HG02938 (cell line): ENCODE measurements around the gene MAP4K5.

Source experiments
- ATAC-seq: cut with Tn5 transposase; IDR thresholded peaks from one replicate; pipeline ENCODE4 v1.9.1; 2021; ENCODE audit warnings: mild to moderate bottlenecking, moderate library complexity; ENCODE audit not compliant: unreplicated experiment

Gene MAP4K5

GRCh38 chr14:50403419-50403818, 128.9 kb downstream of the MAP4K5 start:
- ATAC-seq, result no peak

DNA sequence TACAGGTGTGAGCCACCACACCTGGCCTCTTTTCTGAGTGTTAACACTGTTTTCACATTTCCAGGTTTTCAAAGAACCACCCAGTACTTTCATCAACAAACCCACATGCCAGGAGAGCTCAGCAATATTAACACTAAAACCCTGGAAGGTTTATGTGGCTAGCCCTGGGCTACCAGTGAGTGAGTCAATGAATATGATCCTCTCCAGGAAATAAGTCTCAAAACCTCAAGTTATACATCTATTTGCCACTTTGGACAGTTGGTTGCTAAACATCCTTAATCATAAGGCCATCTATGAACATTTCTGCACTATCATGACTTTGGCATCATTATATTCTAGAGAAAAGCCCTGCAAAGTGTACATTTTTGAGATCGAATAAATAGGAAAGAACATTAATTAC, 129.4 kb downstream of the MAP4K5 start:
- ATAC-seq, result no peak

- no peak for ATAC-seq
Measured at GRCh38 chr14:50400461-50400860, 131.9 kb downstream of the MAP4K5 start.

DNA sequence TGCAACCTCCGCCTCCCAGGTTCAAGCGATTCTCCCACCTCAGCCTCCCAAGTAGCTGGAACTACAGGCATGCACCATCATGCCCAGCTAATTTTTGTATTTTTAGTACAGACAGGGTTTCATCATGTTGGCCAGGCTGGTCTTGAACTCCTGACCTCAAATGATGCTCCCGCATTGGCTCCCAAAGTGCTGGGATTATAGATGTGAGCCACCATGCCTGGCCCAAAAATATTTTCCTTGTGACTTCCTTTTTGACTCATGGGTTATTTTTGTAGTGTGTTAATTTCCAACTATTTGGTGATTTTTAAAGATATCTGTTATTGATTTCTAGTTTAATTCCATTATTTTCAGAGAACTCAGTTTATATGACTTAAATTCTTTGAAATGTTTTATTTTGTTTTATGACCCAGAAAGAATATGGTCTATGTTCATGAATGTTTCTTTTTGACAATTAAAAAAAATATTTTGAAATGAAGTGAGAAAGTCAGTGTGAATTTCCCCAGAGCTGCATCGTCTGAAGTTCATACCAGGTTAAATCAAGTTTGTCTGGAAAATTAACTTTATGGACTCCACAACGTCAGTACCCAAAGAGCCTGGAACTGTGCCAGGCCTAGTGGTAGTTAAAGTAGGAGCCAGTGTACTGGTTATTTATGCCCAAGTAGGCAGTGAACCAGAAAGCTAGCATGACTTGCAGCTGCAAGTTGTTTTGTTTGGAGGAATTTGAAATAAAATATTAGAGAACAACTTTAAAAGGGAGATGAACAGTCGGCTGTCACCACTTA, 132.9 kb downstream of the MAP4K5 start:
- ATAC-seq, result no peak

GRCh38 chr14:50398189-50398580, 134.2 kb downstream of the MAP4K5 start:
- ATAC-seq, result no peak

DNA sequence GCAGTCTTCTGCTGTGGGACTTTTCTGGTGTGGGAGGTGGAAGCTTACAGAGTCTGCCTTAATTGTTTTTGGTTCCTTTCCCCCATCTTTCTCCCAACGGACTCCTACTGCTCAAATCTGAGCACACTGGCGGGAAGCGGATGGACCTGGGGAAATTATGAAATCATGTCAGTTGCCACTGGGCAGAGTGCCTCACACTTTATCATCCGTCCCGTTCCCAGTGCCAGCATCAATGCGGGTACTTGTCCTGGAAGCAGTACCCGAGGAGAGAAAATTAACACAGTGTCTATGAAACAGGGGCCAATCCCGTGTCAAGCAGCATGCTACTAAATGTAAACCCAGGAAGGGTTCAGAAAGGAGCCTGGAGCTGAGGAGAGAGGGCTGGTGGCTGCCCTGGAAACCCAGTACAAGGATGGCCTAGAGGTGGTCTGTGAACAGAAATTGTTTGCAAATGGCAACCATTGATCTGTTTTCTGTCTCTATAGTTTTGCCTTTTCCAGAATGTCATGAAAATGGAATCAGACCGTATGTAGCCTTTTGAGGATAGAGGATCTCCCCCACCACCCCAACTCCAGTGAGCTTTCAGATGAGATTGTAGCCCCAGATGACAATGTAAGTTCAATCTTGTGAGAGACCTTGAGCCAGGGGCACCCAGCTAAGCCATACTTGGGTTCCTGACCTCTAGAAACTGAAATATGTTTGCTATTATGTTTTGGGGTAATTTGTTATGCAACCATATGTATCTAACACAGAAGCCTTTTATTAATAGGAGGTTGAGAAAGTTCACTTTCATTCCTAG, 134.8 kb downstream of the MAP4K5 start:
- no peak for ATAC-seq

DNA sequence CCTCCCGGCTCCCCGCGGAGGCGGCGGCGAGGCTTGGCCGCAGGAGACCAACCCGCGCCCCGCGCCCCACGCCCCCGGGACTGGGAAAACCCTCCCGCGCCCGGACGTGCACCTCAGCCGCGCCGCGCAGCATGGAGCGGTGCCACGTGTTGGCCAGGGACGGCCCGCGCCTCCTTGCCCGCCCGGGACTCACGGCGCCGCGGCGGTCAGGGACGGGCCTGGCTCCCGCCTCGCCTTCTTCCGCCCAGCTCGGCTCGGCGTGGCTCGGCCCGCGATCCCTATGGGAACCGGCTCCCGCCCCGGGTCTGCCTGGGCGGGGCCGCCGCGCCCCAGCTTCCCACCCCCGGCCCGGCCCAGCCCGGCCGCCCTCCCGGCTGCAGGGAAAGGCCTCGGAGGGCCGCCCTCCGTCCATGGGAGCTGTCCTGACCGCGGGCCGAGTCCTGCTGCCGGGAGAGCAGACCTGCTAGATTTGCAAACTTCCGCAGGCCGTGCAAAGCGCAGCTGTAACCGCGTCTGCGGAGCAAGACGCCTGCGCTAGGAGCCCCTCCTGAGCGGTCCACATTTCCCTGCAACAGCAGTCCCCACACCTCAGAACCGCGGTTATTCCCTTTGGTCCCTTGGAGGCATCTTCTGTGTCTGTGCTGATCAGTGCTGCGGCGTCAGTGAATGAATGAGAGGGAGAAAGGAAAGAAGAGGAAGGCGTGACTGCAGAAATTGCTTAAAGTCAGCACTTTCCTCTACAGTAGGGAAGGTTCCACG, 135.6 kb downstream of the MAP4K5 start, which contains the start of gene CDKL1:
CDKL1 (minus strand) TSS at position 251 of the 759 bp plus-strand sequence. CDS start 1,013 bp downstream, outside the sequence.
- peak; percentile 48 for ATAC-seq

- ATAC-seq, result no peak
Measured at GRCh38 chr14:50395448-50395847, 136.9 kb downstream of the MAP4K5 start.

DNA sequence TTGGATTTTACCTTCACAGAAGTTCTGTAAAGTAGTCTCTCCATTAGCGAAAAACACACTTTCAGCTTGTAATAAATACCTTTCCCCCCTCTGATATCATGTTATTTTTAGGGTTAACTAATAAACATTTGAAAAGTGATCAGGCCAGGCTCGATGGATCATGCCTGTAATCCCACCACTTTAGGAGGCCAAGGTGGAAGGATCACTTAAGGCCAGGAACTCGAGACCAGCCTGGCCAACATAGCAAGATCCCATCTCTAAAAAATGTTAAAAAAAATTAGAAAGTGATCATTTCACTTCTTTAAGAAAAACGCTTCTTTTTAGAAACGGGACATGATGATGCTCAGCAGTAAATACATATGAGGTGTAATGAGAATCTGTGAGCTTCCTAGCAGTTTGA, 137.7 kb downstream of the MAP4K5 start:
- no peak for ATAC-seq

DNA sequence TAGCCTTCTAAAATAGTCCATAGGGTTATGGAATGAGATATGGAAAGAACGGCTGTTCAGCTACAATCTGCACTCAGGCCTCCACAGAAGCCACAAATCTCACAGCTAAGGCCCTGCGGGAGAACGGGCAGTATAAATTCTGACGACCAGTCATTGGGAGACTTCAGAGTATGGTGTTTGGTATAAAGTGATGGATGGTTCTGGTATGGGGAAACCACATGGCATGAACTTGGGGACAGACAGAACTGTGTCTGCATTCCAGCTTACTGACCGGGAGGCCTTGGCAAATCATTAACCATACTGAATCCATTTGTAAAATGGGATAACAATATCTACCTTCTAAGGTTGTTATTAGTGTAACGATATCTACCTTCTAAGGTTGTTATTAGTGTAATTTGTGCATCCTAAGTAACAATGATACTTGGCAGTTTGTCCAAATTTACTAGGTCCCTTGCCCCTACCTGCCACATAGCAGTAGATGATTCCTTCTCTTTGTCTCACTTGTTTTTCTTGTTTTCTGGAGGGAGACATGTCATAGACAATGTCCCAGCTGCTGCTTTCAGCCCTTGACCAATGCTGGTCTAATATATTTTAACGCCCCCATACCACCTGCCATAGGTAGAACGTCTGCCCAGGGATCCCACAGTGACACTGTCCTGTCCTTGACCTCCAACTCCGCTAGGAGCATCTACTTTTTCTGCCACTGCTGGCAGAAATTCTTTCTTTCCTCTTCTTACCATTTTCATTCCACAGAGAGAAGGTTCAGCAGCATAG, 142.5 kb downstream of the MAP4K5 start:
- no peak for ATAC-seq

DNA sequence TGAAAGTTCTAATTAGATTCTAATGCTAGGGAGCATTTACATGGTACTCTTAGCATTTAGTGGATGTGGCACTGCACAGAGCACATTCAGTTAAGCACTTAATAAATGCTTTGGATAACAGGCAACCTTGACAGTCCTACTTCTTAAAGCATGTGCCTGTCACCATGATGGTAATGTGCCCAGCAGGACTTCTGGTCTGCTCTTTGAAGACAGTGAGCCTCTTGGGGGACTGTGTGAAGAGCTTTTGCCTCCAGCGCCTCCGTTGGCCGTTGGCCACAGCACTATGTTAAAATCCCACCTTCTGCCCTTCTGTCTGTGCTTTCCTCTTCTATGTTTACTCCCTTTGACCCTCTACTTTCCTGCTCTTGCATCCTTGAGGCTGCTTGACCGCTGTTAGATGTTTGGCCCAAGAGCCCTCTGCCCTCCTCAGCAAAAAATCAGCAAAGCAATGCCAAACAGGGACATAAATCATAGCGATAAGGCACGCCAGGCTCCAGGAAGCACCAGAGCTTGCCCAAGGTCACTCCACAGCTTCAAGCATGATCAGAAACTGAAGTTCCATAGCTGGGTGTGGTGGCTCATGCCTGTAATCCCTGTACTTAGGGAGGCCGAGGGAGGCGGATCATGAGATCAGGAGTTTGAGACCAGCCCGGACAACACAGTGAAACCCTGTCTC, 144.0 kb downstream of the MAP4K5 start:
- no peak for ATAC-seq

GRCh38 chr14:50387548-50387947, 144.8 kb downstream of the MAP4K5 start:
- ATAC-seq, result no peak

GRCh38 chr14:50383618-50384225, 148.6 kb downstream of the MAP4K5 start:
- no peak for ATAC-seq

DNA sequence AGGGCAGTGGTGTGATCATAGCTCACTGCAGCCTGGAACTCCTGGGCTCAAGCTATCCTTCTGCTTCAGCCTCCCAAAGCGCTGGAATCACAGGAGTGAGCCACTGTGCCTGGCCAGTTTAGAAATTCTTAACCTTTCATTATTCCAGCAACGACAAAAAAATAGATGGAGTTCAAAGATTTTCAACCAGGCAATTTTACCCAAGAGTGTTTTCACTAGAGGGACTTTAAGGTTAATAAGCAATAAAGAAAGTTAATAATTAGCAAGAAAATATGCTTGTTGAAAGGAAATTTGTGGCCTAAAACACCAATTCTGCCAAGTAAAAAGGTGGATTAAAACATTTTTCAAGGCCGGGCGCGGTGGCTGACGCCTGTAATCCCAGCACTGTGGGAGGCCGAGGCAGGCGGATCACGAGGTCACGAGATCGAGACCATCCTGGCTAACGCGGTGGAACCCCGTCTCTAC, 150.5 kb downstream of the MAP4K5 start:
- no peak for ATAC-seq

- ATAC-seq, result no peak
Measured at GRCh38 chr14:50381008-50381407, 151.4 kb downstream of the MAP4K5 start.

- no peak for ATAC-seq
Measured at GRCh38 chr14:50380455-50380854, 151.9 kb downstream of the MAP4K5 start.

GRCh38 chr14:50379563-50379962, 152.8 kb downstream of the MAP4K5 start:
- no peak for ATAC-seq

DNA sequence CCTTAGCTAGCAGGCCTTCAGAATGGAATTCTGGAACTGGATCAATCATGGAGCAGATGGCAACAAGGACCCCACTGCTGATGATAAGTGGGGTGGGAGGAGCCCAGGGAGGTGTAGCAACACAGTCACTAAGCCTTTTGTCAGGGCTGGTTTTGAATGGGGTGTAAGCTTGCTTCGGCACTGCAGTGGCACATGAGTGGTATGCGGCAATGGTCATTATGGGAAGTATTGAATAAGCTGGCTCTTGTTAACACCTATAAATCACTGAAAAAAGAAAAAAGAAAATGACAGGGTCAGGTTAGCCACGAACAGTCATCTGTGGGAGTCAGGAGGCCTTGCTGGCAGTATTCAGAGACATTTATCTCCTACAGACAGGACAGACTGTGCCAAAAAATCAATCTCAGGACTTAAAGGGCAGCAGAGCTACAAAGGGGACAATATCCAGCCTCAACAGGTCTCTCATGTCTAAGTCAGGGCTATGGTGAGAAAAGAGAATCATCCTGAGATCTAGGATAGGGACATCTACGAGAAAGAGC, 154.8 kb downstream of the MAP4K5 start:
- no peak for ATAC-seq

GRCh38 chr14:50375760-50376159, 156.6 kb downstream of the MAP4K5 start:
- ATAC-seq, result no peak
